SU-DHL-6 (cell line): ENCODE results near the gene RIN3.

Experiments used
- CTCF ChIP-seq: fragments of 200-600 bp; sonication (generic); IDR thresholded peaks from one replicate; pipeline ENCODE4 v1.5.1; 2017; ENCODE audit warnings: antibody characterized with exemption, mild to moderate bottlenecking, low read length, moderate library complexity; ENCODE audit not compliant: insufficient read depth, poor library complexity, severe bottlenecking
- EZH2phosphoT487 ChIP-seq: fragments of 200-600 bp; sonication (generic), shearing (Covaris generic); conservative IDR thresholded peaks from 2 replicates; pipeline ENCODE4 v1.6.1; 2018; ENCODE audit warnings: mild to moderate bottlenecking, antibody characterized with exemption, low read length, moderate library complexity, mixed read lengths

- TF ChIP-seq CTCF (no peak), EZH2phosphoT487 (no peak)
Measured at GRCh38 chr14:92607251-92607650, 93.7 kb downstream of the RIN3 start.
